Measurements from ENCODE around the gene EBF3.

The EBF3 gene

DNA sequence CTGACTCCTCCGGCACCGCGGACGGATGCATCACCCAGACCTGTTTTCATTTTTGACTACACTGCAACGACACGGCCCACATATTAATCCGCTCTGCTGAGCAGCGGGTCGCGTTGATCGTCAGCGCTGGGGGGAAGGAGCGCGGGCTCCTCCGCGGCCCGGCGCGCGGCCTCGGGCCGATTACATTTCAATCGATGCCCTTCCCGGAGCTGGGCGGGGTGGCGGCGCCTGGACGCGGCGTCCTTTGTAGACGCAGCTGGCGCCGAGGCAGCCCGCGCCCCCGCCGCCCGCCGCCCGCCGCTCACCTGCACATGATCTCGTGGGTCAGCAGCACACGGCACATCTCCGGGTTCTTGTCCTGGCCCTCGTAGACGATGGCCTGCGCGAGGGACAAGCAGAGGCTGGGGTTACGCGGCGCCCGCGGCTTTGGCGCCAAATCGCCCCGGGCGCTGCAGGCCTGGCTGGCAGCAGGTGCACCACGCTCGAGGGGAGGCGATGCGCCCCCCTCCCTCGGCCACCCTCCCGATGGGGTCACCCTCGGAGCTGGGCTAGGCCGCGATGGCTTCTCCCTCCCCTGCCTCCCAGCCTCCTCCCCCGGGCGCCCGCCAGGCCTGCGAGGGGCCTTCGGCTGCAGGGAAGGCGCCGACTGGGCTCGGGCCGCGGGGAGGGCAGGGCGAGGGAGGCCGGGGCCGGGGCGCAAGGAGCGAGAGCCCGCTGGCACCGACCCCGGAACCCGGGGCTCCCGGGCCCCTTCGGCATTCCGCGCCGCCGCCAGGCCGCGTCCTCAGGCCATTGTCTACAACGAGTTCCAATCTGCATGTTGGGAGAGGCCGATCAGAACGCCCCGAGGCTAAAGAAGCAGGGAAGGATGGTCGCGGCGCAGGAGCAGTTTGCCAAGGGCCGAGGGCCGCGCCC, 5.2 kb downstream of the EBF3 start:
- no peak for DNase-seq

DNA sequence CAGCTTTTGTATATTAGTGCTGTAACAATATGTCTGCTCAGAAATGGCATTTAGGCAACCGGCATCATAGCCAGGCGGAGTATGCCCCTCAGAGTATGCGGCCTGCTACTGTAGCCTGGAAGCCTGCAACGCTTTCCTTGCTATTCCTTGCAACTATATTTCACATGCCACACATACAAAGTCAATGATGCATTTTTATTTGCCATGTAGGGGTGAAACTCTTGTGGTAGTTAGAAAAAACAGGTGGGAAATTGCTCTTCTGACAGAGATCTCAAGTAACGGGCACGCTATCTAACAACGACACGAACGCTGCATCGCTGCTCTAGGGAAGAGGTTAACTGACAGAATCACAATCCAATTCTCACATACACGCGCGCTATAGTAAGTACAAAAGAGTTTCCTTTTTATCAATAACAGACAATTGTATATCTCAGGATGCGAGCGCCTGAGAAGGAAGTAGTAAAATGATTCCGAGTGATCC, 5.9 kb downstream of the EBF3 start:
- no peak for DNase-seq

GRCh38 chr10:129956876-129957673, 7.0 kb downstream of the EBF3 start:
- DNase-seq, result no peak

DNA sequence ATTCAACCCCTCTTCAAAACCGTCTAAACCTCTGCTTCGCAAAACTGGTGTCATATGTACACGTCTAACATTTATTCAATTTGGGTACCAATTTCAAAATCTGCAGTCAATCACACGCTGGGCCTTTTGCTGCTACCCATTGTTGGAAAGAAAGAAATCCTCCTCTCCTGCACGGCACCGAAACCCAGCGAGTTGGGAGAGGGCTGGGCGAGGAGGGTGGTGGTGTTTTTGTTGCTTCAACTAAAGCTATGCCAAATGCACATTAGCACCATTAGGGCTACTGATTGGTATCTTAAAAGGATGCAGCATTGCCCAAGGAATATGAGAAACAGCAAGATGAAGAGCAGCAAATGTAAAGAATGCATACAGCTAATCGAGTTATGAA, 7.8 kb downstream of the EBF3 start:
- no peak for DNase-seq

DNA sequence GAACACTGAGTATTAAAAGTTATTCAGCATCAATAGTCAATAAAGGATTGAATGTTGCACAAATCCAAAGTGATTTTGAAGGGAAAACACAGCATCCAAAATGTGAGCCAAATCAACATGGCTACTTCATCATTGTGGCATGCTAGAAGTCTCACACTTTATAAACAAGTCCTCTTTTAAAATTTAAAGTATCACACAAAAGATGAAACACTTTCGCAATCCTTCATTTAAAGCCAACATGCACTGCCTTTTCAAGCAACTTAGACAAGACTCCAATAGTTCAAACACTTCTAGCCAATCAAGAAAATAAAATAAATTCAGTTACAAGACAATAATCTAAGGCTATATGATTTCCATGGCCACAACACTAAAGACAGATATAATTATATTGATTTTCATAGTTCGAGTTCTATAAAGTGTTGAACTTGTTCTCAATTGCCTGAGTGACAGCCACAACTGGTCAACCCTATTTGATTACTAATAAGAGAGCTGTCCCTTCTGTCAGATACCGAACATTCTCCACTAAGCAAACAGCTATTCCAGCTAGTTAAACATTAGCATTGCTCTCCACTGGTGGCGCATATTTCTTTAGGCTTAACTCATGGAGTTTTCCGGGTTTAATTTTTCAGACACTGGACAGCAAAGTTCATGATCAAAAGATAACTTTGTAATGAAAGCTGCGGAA, 8.3 kb downstream of the EBF3 start:
- no peak for DNase-seq

- no peak for DNase-seq
Measured at GRCh38 chr10:129954492-129955315, 9.4 kb downstream of the EBF3 start.

DNA sequence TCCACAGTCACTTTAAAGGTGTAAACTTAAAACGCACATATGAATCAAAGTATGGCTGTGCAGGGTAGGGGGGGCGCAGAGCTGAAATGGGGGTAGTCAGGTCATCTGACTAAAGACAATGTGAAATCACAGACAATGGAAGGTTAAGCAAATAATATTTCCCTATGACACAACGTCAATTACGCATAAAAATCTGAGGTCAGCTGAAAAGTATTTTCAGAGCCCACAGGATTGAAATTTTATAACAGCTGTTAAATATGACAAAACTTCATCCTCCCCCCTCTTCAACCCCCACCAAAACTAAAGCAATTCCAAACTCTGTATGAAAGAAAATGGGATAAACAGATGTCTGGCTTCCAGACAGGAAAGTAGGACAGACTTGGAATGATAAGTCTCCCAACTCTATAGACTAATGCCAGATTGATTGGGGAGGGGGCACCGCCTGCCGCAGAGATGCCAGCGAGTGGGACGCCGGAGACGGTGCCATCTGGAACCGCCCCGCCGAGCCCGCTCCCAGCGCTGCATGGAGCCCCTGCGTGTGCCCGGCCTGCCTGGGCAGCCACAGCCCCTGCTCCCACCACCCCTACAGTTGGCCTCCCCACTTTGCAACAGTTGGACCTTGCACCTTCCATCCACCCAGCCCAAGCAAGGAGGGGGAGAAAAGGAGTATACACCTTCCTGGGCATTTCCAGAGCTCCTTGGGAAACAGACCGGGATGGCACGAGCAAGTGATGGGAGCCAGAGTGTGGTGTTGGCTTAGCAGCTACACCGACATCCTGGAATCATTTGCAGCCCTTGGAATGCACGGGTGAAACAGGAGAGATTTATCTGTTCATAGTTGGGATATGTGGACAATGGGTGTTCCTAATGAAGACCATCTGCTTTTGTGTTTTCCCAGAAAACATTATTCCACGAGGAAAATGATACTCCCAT, 10.7 kb downstream of the EBF3 start:
- DNase-seq, result no peak

DNA sequence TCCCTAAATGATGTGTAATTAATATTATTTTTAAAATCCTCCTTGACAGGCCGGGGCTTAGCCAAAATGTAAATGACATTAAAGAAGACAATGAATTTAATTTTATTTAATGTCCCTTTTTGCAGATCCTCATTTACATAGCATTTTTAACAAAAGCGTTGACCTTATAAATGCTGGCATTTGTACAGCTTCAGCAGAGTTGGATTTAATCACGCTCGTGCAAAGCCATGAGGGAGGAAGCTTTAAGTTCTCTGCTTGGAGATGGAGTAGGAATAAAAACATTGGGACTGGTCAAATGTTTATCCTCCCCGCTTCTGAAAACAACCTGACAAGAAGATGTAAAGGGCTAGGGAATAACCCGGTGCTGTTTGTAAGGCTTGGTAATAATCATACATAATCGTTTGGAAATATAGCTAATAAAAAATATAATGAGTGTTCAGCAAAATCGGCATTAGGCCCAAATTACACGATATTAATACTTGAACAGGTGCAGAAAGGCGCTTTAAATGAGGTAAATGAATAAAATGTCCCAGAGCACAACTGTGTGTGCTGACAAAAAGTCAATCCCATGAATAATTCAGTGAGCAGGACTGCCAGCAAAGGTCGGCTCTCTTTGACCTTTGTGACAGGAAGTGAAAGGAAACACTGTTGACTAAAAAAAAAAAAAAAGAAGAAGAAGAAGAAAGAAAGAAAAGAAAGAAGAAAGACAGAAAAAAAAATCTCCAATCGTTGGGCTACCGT, 11.5 kb downstream of the EBF3 start:
- DNase-seq, result no peak

DNA sequence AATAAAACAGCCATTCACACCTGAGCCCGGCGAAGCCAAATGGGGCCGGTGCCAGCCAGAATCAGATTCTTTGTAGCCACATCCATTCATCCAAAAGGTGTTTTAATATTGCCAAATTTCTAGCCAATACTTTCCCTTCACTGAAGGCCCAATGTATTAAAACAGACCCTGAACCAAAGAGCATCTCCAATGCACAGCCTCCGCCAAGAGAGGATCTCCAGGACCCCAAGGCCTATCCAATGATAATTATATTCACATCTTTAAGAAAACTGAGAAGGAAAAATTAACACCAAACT, 12.2 kb downstream of the EBF3 start:
- DNase-seq, result no peak

DNA sequence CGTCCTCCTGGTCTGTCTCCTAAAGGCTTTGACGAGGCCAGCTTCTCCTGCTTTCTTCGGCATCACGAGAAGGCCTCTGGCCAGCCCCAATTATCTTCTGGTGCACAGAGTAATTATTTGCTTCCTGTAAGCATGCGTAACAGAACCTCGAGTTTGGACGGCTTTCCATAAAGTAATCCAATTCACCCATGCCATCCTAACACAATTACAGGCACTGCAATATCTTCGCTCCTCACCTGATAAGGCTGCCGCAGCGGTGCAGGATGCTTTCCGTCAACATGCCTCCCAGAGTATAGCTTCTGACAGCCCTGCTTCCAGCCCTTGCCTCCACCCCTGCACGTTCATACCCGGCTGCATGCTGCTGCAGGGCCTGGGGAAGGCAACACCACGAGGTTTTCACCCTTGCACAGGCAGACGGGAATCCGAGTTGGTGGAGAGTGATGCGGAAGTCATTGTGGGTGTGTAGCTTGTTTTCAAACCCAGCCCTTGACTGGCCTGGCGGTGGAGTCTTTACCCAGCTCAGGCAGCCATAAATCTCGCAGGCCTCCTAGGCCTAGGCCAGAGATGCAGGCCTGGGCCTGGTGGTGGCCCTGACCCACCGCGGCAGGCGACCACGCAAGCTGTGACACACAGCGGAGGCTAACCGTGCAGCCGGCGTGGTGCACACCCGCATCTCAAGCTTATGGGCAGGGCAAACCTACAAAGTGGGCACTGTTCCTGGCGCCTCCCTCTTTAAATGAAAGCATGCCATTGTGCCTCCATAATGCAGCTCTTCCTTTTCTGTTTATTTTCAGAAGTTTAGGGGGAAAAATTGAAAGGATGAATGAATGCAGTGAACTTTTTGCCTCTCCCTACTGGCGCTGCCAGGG, 12.7 kb downstream of the EBF3 start:
- no peak for DNase-seq

DNA sequence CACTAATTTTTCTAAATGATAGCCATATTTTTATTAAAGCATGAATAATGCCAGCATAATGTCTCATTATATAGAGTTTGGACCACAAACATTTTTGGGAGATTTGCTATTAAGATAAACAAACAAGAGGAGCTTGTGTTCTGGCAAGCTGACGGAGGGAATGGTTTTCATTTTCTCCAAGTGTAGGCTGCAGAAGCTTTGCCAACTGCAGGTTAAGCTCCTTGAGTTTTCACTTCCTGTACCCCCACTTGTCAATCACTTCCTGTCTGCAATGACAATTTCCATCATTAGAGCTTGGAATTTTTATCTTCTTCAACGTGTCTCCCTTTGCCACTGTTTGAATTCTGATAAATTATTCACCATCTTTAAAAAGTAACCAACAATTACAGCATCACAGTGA, 13.4 kb downstream of the EBF3 start:
- DNase-seq, result no peak

- no peak for DNase-seq
Measured at GRCh38 chr10:129949891-129950291, 14.2 kb downstream of the EBF3 start.

DNA sequence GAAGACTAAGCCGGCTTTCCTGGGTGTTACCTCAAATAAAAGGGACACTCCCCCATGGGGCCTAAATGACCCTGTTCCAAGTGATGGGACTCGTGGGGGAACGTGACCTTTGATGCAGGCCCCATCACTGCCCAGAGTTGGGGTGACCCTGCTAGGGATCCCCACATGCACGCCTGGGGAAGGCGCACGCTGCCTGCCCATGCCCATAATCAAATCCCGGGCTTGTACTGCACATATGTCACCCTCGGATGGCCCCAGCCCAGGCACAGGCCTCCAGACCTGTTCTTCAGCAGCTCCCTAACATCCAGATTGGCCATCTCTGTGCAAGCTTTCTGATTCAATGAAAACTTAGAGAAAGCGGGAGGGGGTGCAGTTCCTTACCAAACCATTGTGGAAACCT, 14.7 kb downstream of the EBF3 start:
- DNase-seq, result no peak

DNA sequence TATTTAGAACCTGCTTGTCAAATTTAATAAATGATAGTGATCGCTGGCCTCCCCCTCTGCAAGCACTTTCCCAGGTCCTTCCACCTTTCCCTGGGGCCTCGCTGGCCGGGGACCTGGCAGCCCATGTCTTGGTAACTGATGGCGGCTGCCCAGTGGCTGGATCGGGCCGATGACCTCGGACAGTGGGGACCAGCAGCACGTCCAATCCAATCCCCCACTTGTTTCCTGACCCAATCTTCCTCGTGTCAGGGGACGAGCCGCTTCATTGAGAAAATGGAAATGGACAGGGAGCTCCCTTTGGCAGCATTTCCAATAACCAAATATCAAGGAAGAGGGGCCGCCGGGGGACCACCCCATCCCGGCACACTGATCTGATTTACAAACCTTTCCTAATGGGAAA, 17.2 kb downstream of the EBF3 start:
- no peak for DNase-seq

DNA sequence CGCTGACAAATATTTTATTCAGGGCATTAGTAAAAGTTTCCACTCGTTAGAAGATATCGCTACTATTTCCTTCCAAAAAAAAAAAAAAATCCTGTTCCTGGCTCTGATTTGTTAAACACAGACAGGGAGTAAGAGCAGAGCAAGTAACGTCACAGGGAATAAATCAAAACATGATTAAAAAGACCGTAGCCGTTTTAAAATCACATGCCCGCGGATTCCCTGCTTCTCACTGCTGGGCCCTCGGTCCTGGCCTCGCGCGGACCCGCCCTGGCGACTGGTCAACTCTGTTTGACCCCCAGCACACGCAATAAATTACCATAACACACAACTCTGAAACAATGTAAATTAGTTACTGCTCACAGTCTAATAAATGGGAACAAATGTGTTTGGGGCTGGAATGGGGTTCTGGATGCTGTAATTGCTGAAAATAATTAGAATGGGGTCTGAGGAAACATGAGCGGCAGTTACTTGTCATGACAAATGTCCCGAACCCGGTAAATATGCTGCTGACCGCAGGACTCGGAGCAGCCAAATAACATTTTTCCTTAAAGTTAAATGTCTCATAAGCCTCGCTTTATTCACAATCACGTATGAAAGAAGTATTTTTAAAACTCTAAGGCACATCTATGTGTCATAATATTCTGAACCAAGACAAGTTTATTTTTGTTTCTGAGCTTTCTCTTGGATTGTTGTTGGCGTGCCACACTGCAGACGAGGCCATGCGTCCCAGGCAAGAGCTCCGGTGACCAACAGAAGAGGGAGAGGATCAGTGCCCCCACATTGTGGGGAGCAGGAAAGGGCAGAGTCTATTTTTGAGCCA, 17.9 kb downstream of the EBF3 start:
- DNase-seq, result no peak

DNA sequence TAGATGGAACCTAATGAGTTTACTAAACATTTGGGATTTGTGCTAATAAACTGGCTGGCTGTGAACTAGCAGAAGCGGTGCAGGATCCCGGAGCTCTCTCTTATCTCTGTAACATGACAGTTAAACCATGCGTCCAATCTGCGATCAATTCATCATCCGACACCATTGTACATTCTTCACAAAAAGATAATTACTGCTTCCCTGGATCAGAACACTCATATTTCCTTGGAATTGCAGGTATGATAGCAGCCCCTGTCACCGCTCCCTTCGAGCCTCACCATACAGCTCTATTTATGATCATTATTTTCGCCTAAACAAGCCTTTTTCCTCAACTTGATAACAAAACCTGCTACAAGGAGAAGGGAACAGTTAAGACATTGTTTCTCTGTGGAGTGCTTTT, 18.5 kb downstream of the EBF3 start:
- DNase-seq, result no peak

GRCh38 chr10:129945064-129945463, 19.0 kb downstream of the EBF3 start:
- no peak for DNase-seq

DNA sequence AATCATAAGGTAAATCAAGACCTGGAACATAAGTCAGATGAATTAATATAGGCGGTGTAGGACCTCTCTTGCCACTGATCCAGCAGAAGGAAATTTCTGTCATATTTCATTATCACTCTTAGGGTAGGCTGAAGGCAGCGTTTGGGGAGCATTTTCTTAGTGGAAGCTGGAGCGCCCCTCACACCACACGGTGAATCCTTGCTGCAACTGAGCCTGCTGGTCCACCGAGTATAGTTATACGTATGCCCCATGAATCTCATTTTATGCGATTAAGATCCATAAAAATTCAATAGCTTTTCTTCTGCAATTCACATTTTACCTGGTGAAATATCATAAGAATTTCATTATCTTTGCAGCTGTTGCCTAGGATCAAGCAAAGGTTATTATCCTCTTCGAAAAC, 19.6 kb downstream of the EBF3 start:
- no peak for DNase-seq
